CD4-positive, alpha-beta T cell treated with Interleukin-10 for 1 hour (primary cell): ENCODE measurements around the gene INPP4A.

Experiments
- DNase-seq: peaks from one replicate; pipeline ENCODE4 v3.0.0-alpha.2; 2020

Gene INPP4A

DNA sequence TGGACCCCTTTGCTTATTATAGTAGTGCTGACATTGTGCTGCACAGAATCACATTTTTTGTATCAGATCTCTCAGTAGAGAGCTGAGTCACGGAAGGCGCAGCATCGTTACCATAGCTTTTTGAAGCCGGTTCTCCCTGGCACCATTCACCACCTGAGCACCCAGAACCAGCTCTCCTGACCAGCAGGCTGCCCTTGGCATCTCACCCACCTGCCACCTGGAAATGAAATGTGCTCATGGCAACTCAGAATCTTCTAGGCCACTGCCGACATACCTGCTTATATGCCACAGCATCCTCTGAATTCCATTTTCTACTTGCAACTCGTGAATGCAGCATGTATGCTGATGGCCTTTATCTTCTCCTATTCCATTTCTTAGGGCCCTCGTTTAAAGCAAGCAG, 100.9 kb downstream of the INPP4A start:
- DNase-seq, result no peak

GRCh38 chr2:98546186-98546585, 101.5 kb downstream of the INPP4A start:
- DNase-seq, result no peak

GRCh38 chr2:98547092-98547790, 102.6 kb downstream of the INPP4A start:
- no peak for DNase-seq

- DNase-seq, result peak; percentile 7
These were observed 104.5 kb downstream of the INPP4A start for GRCh38 chr2:98548920-98549818.

- no peak for DNase-seq
These were observed 105.5 kb downstream of the INPP4A start for GRCh38 chr2:98550165-98550564.

GRCh38 chr2:98551316-98551715, 106.7 kb downstream of the INPP4A start:
- DNase-seq, result peak; percentile 44

DNA sequence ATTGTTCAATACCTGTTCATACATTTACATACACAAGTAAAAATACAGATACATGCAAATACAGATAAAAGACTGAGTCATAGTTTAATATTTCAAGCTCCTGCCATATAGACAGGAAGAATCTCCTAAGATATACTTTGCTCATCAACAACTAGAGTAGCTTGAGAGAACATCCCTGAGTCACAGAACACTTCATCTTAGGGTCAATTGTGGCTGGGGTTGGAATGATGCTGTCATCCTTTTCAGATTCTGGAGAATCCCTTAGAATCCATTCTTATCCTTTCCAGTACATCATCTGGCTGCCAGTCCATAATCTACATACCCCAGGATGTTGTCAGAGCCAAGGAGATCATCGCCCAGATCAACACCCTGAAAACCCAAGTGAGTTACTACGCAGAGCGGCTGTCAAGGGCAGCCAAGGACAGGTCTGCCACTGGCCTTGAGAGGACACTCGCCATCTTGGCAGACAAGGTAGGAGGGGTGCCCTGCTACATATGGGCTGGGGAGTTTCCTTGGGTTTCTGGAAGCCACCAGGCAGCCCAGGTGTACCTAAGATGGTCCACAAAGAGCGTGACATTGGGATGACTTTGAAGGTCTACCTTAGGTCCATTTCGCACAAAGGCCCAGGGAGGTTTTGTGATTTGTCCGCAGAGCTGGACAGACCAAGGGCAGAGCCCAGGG, 108.0 kb downstream of the INPP4A start:
- no peak for DNase-seq

DNA sequence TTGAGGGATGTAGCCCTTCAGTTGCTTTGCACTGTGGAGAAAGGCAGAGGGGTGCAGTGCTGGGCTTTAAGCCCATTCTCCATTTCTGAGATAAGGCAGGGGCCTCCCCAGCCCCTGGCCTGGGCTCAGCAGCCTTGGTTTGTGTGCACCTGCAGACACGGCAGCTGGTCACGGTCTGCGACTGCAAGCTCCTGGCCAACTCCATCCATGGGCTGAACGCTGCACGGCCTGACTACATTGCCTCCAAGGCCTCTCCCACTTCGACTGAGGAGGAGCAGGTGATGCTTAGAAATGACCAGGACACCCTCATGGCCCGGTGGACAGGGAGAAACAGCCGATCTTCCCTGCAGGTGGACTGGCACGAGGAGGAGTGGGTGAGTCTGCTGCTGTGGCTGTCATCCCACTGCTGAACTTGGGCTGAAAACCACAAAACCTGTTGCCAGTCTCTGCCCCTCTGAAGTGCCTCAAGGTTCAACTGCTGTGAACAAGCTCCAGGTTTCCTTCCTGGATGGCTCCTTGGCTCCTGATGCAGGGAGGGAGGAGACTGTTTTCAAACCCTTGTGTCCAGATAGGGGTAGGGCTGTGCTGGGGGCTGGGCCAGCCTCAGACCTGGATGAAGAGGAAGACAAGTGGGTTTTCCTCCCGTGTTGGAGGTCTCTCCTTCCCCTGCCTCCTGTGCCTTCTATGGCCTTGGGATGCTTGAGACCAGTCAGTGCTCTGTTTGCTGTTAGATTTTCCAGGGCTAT, 109.6 kb downstream of the INPP4A start:
- no peak for DNase-seq

GRCh38 chr2:98555696-98556095, 111.0 kb downstream of the INPP4A start:
- DNase-seq, result no peak

- no peak for DNase-seq
These were observed 111.8 kb downstream of the INPP4A start for GRCh38 chr2:98556344-98557033.

GRCh38 chr2:98558852-98559530, 114.3 kb downstream of the INPP4A start:
- DNase-seq, result no peak

- no peak for DNase-seq
These were observed 114.9 kb downstream of the INPP4A start for GRCh38 chr2:98559581-98559980.

- DNase-seq, result no peak
These were observed 115.7 kb downstream of the INPP4A start for GRCh38 chr2:98560256-98560771.

DNA sequence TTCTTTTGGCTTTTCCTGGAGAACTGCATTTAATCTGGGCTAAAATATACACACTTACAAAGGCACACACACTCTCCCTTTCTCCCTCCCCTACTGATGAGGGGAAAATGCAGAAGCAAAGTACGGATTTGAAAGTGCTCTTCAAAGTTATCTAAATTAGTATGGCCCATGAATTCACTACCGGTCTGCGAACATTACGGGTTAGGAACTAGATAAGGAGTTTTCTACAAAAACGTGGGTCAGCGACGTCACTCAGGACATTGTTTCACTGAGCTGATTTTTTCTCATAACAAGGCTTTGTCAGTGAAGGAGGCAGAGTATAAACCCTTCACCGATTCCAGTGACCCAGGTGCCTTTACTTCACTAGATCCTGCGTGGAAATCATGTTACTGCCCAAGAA, 116.4 kb downstream of the INPP4A start:
- DNase-seq, result no peak

DNA sequence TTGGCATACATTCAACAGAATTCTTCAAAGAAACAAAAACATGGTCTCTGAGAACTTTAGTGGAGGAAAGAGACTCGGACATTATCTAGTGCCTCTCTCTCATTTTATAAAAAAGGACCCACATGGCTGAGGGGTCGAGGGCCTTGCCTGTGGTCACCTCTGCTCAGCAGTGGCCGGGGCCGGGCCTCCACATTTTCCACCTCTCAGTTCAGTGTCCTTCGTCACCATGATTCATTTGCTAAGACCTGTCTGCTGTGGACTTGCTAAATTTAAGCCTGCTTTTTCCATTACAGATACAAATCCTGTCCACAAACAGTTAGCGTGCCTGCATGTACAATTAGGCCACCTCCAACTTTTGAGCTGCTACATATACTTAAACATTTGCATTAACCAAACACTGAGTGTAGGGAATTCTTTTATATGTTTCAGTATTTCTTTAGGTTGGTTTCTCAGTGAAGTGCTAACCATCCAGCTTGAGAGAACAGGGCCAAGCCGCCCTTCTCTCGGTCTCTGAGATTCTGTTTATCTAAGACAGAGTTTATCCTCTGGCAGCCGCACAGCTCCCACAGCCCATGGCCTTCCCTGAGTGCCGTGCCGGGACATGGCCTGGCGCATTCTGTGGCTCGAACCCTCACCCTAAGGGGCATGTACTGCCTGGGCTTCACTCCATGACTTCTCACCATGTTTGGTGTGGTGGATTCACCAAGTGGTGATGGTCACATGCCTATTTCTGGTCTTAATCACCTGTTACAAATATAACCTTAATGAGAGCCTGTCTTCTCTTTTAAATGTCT, 117.4 kb downstream of the INPP4A start:
- DNase-seq, result no peak

DNA sequence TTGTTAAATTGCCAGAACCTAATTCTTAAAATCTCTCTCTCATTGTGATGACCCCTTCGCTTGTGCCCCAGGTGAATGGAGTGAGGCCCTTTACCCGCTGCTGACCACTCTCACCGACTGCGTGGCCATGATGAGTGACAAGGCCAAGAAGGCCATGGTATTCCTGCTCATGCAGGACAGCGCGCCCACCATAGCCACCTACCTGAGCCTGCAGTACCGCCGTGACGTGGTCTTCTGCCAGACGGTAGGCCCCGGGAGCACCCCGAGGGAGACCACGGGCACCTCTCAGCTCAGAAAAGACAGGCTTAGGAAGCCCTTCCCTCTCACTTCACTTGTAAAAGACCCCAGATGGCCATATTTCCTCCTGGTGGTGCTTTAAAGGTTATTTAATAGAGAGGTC, 118.7 kb downstream of the INPP4A start:
- no peak for DNase-seq

- DNase-seq, result no peak
These were observed 120.0 kb downstream of the INPP4A start for GRCh38 chr2:98564541-98565132.

DNA sequence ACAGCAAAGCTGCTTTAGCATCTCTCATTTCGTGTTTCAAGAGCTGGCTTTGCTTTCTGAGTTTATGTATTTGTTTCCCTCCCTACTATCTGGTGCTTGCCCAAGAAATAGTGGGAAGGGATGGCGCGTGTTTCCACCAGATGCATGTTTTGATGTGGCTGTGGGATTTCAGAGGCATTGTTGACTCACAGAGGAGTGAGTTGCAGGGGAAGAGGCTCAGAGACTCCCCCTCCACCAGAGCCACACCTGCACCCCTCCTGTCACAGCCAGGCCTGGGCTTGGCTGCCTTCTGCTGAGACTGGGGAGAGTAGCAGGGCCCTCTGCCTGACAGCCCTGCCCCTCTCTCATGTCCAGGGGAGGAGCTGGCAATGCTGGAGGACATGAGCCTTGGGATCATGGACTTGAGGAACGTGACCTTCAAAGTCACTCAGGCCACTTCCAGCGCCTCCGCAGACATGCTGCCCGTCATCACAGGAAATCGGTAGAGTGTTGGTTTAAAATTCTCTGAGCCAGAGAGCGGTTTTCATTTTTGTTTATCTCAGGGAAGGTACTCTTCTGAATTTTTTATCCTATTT, 120.7 kb downstream of the INPP4A start:
- DNase-seq, result no peak

- DNase-seq, result no peak
These were observed 121.3 kb downstream of the INPP4A start for GRCh38 chr2:98565941-98566340.
